ENCODE data around the gene DPYD.

DPYD gene

GRCh38 chr1:97841338-97841737 lies 79.5 kb downstream of the DPYD start:
- H3K79me2 ChIP-seq (ENCODE audit: insufficient read depth, low read depth): no peaks in the 10 kb centered on the region
- no peaks in the 10 kb centered on the region for H3K4me1 ChIP-seq (ENCODE audit: low read depth, poor library complexity, severe bottlenecking)
- H2AFZ ChIP-seq (ENCODE audit: low read depth): no peak overlapping the region
- H3K36me3 ChIP-seq (ENCODE audit: insufficient read depth): no peaks in the 10 kb centered on the region
- TF ChIP-seq CTCF (conservative IDR thresholded peaks at IDR 0.05; ENCODE audit: low read depth, low read length): no peak
- no peak overlapping the region for H3K9ac ChIP-seq
- no peaks in the 10 kb centered on the region for H4K20me1 ChIP-seq (ENCODE audit: insufficient read depth)
- no peak overlapping the region for H3K4me2 ChIP-seq
- no peaks in the 10 kb centered on the region for H3K27me3 ChIP-seq (ENCODE audit: insufficient read depth, low read depth)
- H3K27ac ChIP-seq: no peak overlapping the region
- H3K4me3 ChIP-seq (IDR thresholded peaks at IDR 0.05; ENCODE audit: insufficient read depth, low read depth, low read length): no peak overlapping the region

GRCh38 chr1:97837161-97837560 lies 83.7 kb downstream of the DPYD start:
- peaks cover 7% of the 10 kb centered on the region for H3K4me1 ChIP-seq (ENCODE audit: low read depth, poor library complexity, severe bottlenecking)
- no peaks in the 10 kb centered on the region for H4K20me1 ChIP-seq (ENCODE audit: insufficient read depth)
- H3K79me2 ChIP-seq (ENCODE audit: insufficient read depth, low read depth): no peaks in the 10 kb centered on the region
- no peaks in the 10 kb centered on the region for H3K36me3 ChIP-seq (ENCODE audit: insufficient read depth)
- H2AFZ ChIP-seq (ENCODE audit: low read depth): no peak overlapping the region
- no peak overlapping the region for H3K9ac ChIP-seq
- no peak for TF ChIP-seq CTCF (conservative IDR thresholded peaks at IDR 0.05; ENCODE audit: low read depth, low read length)
- no peak overlapping the region for H3K27ac ChIP-seq
- H3K4me3 ChIP-seq (IDR thresholded peaks at IDR 0.05; ENCODE audit: insufficient read depth, low read depth, low read length): no peak overlapping the region
- H3K27me3 ChIP-seq (ENCODE audit: insufficient read depth, low read depth): no peaks in the 10 kb centered on the region
- H3K4me2 ChIP-seq: no peak overlapping the region

GRCh38 chr1:97834899-97835298 lies 85.9 kb downstream of the DPYD start:
- no peak for TF ChIP-seq CTCF (conservative IDR thresholded peaks at IDR 0.05; ENCODE audit: low read depth, low read length)
- Histone ChIP-seq H3K27me3 (ENCODE audit: insufficient read depth, low read depth) (no peaks in the 10 kb centered on the region), H2AFZ (ENCODE audit: low read depth) (no peak overlapping the region), H3K4me1 (ENCODE audit: low read depth, poor library complexity, severe bottlenecking) (peaks cover 7% of the 10 kb centered on the region), H3K4me3 (IDR thresholded peaks at IDR 0.05; ENCODE audit: insufficient read depth, low read depth, low read length) (no peak overlapping the region), H3K27ac (no peak overlapping the region), H3K4me2 (no peak overlapping the region), H3K36me3 (ENCODE audit: insufficient read depth) (no peaks in the 10 kb centered on the region), H4K20me1 (ENCODE audit: insufficient read depth) (no peaks in the 10 kb centered on the region), H3K79me2 (ENCODE audit: insufficient read depth, low read depth) (no peaks in the 10 kb centered on the region), H3K9ac (no peak overlapping the region)

- Histone ChIP-seq H3K36me3 (ENCODE audit: insufficient read depth) (no peaks in the 10 kb centered on the region), H2AFZ (ENCODE audit: low read depth) (no peak overlapping the region), H3K27ac (no peak overlapping the region), H4K20me1 (ENCODE audit: insufficient read depth) (no peaks in the 10 kb centered on the region), H3K4me3 (IDR thresholded peaks at IDR 0.05; ENCODE audit: insufficient read depth, low read depth, low read length) (no peak overlapping the region), H3K27me3 (ENCODE audit: insufficient read depth, low read depth) (no peaks in the 10 kb centered on the region), H3K79me2 (ENCODE audit: insufficient read depth, low read depth) (no peaks in the 10 kb centered on the region), H3K4me1 (ENCODE audit: low read depth, poor library complexity, severe bottlenecking) (peaks cover 7% of the 10 kb centered on the region), H3K9ac (no peak overlapping the region), H3K4me2 (no peak overlapping the region)
- no peak for TF ChIP-seq CTCF (conservative IDR thresholded peaks at IDR 0.05; ENCODE audit: low read depth, low read length)
These were observed 87.0 kb downstream of the DPYD start for GRCh38 chr1:97833881-97834280.
